Vagina (tissue), 2 donors: Measurements from ENCODE around the gene NAPEPLD. TPM values are rescaled to one million over a fixed set of nuclear protein-coding genes. Genes with fewer than 3 reads are reported as not detected.

Source experiments
- DNase-seq, 2 donors: peaks; one replicate each; pipeline ENCODE4 v3.0.0-alpha.2; 2017; ENCODE audit errors: extremely low spot score in 2 of 2
- H3K27ac ChIP-seq: fragments of 200-600 bp; sonication (generic); one replicate; pipeline ENCODE4 v1.5.1; 2019
- H3K27me3 ChIP-seq: fragments of 200-600 bp; sonication (generic); one replicate; pipeline ENCODE4 v1.5.1; 2019
- H3K36me3 ChIP-seq, 2 donors: fragments of 200-600 bp; sonication (generic); one replicate each; pipeline ENCODE4 v1.5.1; 2017 to 2019
- H3K4me1 ChIP-seq: fragments of 200-600 bp; sonication (generic); one replicate; pipeline ENCODE4 v1.5.1; 2019
- H3K4me3 ChIP-seq, 2 donors: fragments of 200-600 bp; sonication (generic); 1 replicate in 1 of 2; 2 replicates in 1 of 2; pipeline ENCODE4 v1.5.1; 2016 to 2019
- H3K9me3 ChIP-seq: fragments of 200-600 bp; sonication (generic); one replicate; pipeline ENCODE4 v1.5.1; 2019
- POLR2A ChIP-seq, 2 donors: fragments of 450-650 bp; IDR thresholded peaks; one replicate each; pipeline ENCODE4 v1.6.1; 2017; ENCODE audit warnings: antibody characterized with exemption in 2 of 2, mild to moderate bottlenecking in 2 of 2, moderate library complexity in 2 of 2
- POLR2AphosphoS5 ChIP-seq, 2 donors: sonication (generic); formaldehyde crosslinking; IDR thresholded peaks; one replicate each; pipeline ENCODE4 v1.9.0; 2017; ENCODE audit warnings: antibody characterized with exemption in 2 of 2, mild to moderate bottlenecking in 2 of 2, low read depth in 1 of 2; ENCODE audit not compliant: insufficient read depth in 1 of 2
- intact Hi-C: fragments of 100-400 bp; cut with DNase I; formaldehyde crosslinking; loops from one replicate; pipeline ENCODE4 v1.15.1; 2023
- total RNA-seq: library from RNA; depleted of rRNA; stranded (reverse); fragments of >200 nt; gene quantifications from one replicate; pipeline ENCODE4 v1.2.3, GENCODE V29; 2016
- TF ChIP-seq, protein P1 (sequence below), 3 experiments: fragments of 450-650 bp in 2 of 3; fragments of 200-600 bp in 1 of 3; sonication (generic) in 1 of 3; IDR thresholded peaks; one replicate each; pipeline ENCODE4 v1.5.1; 2017 to 2019; ENCODE audit warnings: antibody characterized with exemption in 3 of 3, mild to moderate bottlenecking in 2 of 3, moderate library complexity in 2 of 3

The NAPEPLD gene
- total RNA-seq, 1 donor from 2014 or later: 15.0 TPM

DNA sequence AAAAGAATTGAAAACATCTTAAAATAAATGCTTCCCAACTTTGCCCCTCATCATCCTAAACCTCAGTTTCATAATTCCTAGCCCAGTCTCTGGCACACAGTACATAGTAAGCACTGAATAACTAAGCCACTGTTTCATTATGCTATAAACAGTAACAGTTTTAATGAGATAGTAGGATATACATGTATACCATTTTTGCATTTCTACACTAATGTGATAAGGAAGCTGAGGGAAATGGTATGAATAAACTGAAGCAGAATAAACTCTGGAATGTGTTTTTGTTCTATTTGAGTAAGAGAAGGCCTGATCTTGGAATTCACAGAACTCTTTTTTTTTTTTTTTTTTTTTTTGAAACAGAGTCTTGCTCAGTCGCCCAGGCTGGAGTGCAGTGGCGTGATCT lies 8.8 kb downstream of the NAPEPLD start:
- H3K27ac ChIP-seq: no peak overlapping the region
- no peak overlapping the region for H3K4me3 ChIP-seq
- H3K36me3 ChIP-seq: no peaks in the 10 kb centered on the region
- no peak for DNase-seq
- intact Hi-C loops: no loop called here
- peaks cover 13% of the 10 kb centered on the region for H3K4me1 ChIP-seq
- no peaks in the 10 kb centered on the region for H3K27me3 ChIP-seq
- no peak for TF ChIP-seq POLR2AphosphoS5 (IDR thresholded peaks at IDR 0.05; ENCODE audit: insufficient read depth in 1 of 2, low read depth in 1 of 2)
- TF ChIP-seq, protein P1, sequence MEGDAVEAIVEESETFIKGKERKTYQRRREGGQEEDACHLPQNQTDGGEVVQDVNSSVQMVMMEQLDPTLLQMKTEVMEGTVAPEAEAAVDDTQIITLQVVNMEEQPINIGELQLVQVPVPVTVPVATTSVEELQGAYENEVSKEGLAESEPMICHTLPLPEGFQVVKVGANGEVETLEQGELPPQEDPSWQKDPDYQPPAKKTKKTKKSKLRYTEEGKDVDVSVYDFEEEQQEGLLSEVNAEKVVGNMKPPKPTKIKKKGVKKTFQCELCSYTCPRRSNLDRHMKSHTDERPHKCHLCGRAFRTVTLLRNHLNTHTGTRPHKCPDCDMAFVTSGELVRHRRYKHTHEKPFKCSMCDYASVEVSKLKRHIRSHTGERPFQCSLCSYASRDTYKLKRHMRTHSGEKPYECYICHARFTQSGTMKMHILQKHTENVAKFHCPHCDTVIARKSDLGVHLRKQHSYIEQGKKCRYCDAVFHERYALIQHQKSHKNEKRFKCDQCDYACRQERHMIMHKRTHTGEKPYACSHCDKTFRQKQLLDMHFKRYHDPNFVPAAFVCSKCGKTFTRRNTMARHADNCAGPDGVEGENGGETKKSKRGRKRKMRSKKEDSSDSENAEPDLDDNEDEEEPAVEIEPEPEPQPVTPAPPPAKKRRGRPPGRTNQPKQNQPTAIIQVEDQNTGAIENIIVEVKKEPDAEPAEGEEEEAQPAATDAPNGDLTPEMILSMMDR (IDR thresholded peaks at IDR 0.05): no peak
- TF ChIP-seq POLR2A (IDR thresholded peaks at IDR 0.05): no peak
- H3K9me3 ChIP-seq: no peaks in the 10 kb centered on the region

DNA sequence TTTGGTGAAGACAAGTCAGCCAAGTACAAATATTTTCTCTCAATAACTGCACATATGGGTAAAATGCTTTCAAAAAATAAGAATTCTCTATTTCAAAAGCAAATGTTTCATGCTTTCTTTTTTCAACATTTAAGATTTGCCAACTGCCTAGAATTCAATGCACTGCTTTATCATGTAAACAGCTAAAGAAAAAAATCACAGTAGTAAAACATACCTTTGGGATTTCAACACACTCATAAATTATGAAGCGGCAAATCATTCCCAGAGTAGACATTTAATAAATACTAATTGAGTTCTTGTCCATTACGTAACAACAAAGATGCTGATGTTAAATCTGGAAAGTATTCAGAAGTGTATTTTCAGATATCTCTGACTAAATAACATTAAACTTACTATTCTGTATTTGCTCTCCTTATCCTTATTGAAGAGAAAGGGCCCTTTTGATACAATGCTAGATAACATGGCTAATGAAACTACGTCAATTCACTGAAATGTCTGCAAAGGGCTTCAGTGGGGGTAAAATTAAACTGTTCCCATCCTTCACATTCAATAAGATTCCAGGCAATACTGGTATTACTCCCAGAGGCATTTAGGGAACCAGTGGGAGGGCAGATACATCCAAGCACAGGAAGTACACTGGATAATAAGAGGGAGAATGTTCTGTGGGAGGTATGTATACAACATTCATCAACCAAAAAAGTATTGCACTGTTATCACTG lies 13.9 kb downstream of the NAPEPLD start:
- Histone ChIP-seq H3K4me1 (peaks cover 12% of the 10 kb centered on the region), H3K4me3 (no peak overlapping the region), H3K27me3 (no peaks in the 10 kb centered on the region), H3K27ac (no peak overlapping the region), H3K9me3 (no peaks in the 10 kb centered on the region), H3K36me3 (no peaks in the 10 kb centered on the region)
- no peak for TF ChIP-seq POLR2A (IDR thresholded peaks at IDR 0.05)
- TF ChIP-seq, protein P1 (IDR thresholded peaks at IDR 0.05): no peak
- TF ChIP-seq POLR2AphosphoS5 (IDR thresholded peaks at IDR 0.05; ENCODE audit: insufficient read depth in 1 of 2, low read depth in 1 of 2): no peak
- intact Hi-C loops: no loop called here
- no peak for DNase-seq

DNA sequence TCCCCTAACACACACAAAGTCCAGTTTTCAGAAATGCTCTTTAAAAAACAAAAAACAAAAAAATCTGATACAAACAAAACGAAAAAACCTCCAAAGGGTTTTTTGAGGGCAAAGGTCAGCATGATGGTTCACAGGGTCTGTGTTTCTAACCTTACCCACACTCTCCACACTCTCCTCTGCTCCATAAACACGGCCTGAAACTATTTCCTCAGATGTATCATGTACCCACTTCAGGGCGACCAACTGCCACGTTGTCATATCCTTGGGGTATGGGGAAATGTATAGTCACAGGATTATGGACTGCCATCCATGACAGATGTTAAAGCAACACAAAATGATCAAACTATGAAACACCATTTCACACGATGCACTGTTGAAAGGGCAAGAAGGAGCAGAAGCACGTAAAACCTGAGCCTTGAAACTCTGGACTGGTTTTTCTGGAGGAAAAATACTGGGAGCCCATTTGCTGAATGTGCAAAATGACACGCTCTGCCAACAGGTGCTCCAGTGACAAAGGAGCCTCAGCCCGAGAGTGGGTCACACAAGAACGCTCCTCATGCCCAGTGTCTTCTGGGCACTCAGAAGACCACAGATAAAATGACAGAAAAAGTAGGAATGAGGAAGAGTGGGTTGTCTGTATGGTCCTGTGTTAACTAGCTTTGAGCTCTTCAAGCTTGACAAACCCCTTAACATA lies 15.8 kb downstream of the NAPEPLD start:
- Histone ChIP-seq H3K4me1 (peaks cover 12% of the 10 kb centered on the region), H3K27me3 (no peaks in the 10 kb centered on the region), H3K9me3 (no peaks in the 10 kb centered on the region), H3K4me3 (no peak overlapping the region), H3K27ac (no peak overlapping the region), H3K36me3 (peaks cover 0 to 3% of the 10 kb centered on the region in 2 donors)
- intact Hi-C loops: no loop called here
- TF ChIP-seq POLR2AphosphoS5 (IDR thresholded peaks at IDR 0.05; ENCODE audit: insufficient read depth in 1 of 2, low read depth in 1 of 2) (no peak), POLR2A (IDR thresholded peaks at IDR 0.05) (no peak)
- TF ChIP-seq, protein P1 (IDR thresholded peaks at IDR 0.05): no peak
- DNase-seq: no peak

DNA sequence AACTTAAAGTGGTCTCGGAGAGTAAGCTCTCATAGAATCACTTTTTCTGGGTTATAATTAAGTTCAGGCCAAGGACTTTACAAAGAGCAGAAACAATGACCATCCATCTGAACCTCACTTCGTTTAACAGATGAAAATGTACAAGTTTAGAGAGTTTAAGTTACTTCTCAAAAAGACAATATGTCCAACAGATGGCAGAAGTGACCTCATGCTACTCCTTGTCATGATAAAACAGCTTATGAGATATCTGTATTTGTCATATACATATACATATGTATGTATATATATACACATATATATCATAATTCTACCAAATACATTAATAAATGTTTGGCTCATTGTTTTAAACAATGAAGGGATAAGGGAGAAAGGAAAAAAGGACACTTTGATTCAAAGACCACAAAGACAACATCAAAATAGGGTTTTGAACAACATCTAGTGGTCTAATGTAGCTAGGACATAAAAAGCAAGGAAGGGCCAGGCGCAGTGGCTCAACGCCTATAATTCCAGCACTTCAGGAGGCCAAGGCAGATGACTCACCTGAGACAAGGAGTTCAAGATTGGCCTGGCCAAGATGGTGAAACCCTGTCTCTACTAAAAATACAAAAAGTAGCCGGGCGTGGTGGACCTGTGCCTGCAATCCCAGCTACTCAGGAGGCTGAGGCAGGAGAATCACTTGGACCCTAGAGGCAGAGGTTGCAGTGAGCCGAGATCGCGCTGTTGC lies 17.8 kb downstream of the NAPEPLD start:
- Histone ChIP-seq H3K27ac (no peak overlapping the region), H3K27me3 (no peaks in the 10 kb centered on the region), H3K4me1 (peaks cover 12% of the 10 kb centered on the region), H3K9me3 (no peaks in the 10 kb centered on the region), H3K4me3 (no peak overlapping the region), H3K36me3 (peaks cover 0 to 13% of the 10 kb centered on the region in 2 donors)
- intact Hi-C loops: no loop called here
- TF ChIP-seq POLR2AphosphoS5 (IDR thresholded peaks at IDR 0.05; ENCODE audit: insufficient read depth in 1 of 2, low read depth in 1 of 2): no peak
- TF ChIP-seq, protein P1 (IDR thresholded peaks at IDR 0.05): no peak
- TF ChIP-seq POLR2A (IDR thresholded peaks at IDR 0.05): no peak
- no peak for DNase-seq
